MCF 10A (cell line): ENCODE measurements around the gene GON4L. TPM values are rescaled to one million over a fixed set of nuclear protein-coding genes. Genes with fewer than 3 reads are reported as not detected.

Experiments used
- BruUV-seq: library from RNA; stranded (reverse); fragments of 400-500 nt; replicated peaks from 2 replicates; lab custom pipeline; 2021; lab: Mats Ljungman, UMichigan
- CTCF ChIA-PET: fragments of 300-600 bp; sonication (Branson Sonifier 250); formaldehyde crosslinking; extraction: SDS; loops from one replicate; lab custom pipeline; 2021; ENCODE audit warnings: antibody characterized with exemption, inconsistent platforms; lab: Yijun Ruan, JAX
- POLR2A ChIA-PET: fragments of 300-600, 350-650 bp; sonication (Branson Sonifier 250); formaldehyde crosslinking; extraction: SDS; loops from one replicate; lab custom pipeline; 2020; ENCODE audit warnings: antibody characterized with exemption, inconsistent platforms; lab: Yijun Ruan, JAX
- DNase-seq: peaks from one replicate; pipeline ENCODE4 v3.0.0-alpha.2; 2018; ENCODE audit not compliant: unreplicated experiment
- H3K27ac Mint-ChIP-seq: one replicate; pipeline ENCODE4 v1.8.0; 2022; ENCODE audit warnings: mild to moderate bottlenecking, low read depth, mixed read lengths; ENCODE audit not compliant: unreplicated experiment
- H3K27me3 Mint-ChIP-seq: one replicate; pipeline ENCODE4 v1.8.0; 2022; ENCODE audit warnings: mixed read lengths; ENCODE audit not compliant: insufficient read depth, unreplicated experiment
- H3K36me3 Mint-ChIP-seq: one replicate; pipeline ENCODE4 v1.8.0; 2022; ENCODE audit warnings: mild to moderate bottlenecking, moderate library complexity, mixed read lengths; ENCODE audit not compliant: insufficient read depth, unreplicated experiment
- H3K4me1 Mint-ChIP-seq: one replicate; pipeline ENCODE4 v1.8.0; 2022; ENCODE audit warnings: mixed read lengths; ENCODE audit not compliant: insufficient read depth, unreplicated experiment
- H3K4me3 Mint-ChIP-seq: one replicate; pipeline ENCODE4 v1.8.0; 2022; ENCODE audit warnings: mild to moderate bottlenecking, moderate library complexity, mixed read lengths; ENCODE audit not compliant: unreplicated experiment
- H3K9me3 Mint-ChIP-seq: one replicate; pipeline ENCODE4 v1.8.0; 2022; ENCODE audit warnings: mixed read lengths; ENCODE audit not compliant: unreplicated experiment
- intact Hi-C: fragments of 100-400 bp; cut with micrococcal nuclease; formaldehyde crosslinking; loops from 2 replicates; pipeline ENCODE4 v1.14.1; 2022
- total RNA-seq: library from RNA; stranded (reverse); gene quantifications from 2 replicates; pipeline ENCODE4 v1.2.3, GENCODE V29; 2022
- TF ChIP-seq, protein P1 (sequence below): fragments of 200-600 bp; IDR thresholded peaks from one replicate; pipeline ENCODE4 v1.8.0; 2022; ENCODE audit warnings: antibody characterized with exemption, mild to moderate bottlenecking; ENCODE audit not compliant: unreplicated experiment

The GON4L gene
- total RNA-seq, 1 experiment from 2014 or later: 60.1 TPM

DNA sequence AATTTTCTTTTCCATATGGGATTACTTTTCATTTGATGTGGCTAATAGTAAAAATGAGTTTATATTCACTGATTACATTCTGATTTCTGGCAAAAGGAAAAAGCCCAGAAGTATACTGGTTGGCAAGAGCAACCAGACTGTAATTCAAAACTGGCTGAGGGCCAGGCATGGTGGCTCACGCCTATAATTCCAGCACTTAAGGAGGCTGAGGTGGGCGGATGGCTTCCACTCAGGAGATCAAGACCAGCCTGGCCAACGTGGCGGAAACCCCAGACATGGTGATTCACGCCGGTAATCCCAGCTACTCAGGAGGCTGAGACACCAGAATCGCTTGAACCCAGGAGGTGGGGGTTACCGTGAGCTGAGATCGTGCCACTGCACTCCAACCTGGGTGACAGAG lies 16.8 kb upstream of the GON4L start:
- no peaks in the 10 kb centered on the region for H3K9me3 Mint-ChIP-seq
- POLR2A ChIA-PET: interaction anchor here (1.1 to 3.0 kb wide), 6 partner anchors 9 to 36 kb away, joined by 3 to 8 read pairs (median 3); partner anchors contain the start of gene SYT11
- intact Hi-C loops: no loop called here
- H3K4me3 Mint-ChIP-seq: no peak overlapping the region
- no peaks in the 10 kb centered on the region for H3K36me3 Mint-ChIP-seq
- DNase-seq: peak; percentile 20
- H3K4me1 Mint-ChIP-seq: peaks cover 6% of the 10 kb centered on the region
- H3K27ac Mint-ChIP-seq: no peak overlapping the region
- CTCF ChIA-PET: interaction anchor here (0.6 to 0.9 kb wide), 3 partner anchors 40 to 862 kb away, joined by 3 read pairs; no protein-coding TSS in a partner anchor
- TF ChIP-seq, protein P1, sequence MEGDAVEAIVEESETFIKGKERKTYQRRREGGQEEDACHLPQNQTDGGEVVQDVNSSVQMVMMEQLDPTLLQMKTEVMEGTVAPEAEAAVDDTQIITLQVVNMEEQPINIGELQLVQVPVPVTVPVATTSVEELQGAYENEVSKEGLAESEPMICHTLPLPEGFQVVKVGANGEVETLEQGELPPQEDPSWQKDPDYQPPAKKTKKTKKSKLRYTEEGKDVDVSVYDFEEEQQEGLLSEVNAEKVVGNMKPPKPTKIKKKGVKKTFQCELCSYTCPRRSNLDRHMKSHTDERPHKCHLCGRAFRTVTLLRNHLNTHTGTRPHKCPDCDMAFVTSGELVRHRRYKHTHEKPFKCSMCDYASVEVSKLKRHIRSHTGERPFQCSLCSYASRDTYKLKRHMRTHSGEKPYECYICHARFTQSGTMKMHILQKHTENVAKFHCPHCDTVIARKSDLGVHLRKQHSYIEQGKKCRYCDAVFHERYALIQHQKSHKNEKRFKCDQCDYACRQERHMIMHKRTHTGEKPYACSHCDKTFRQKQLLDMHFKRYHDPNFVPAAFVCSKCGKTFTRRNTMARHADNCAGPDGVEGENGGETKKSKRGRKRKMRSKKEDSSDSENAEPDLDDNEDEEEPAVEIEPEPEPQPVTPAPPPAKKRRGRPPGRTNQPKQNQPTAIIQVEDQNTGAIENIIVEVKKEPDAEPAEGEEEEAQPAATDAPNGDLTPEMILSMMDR: no peak
- BruUV-seq: no TSS peak
- no peaks in the 10 kb centered on the region for H3K27me3 Mint-ChIP-seq

DNA sequence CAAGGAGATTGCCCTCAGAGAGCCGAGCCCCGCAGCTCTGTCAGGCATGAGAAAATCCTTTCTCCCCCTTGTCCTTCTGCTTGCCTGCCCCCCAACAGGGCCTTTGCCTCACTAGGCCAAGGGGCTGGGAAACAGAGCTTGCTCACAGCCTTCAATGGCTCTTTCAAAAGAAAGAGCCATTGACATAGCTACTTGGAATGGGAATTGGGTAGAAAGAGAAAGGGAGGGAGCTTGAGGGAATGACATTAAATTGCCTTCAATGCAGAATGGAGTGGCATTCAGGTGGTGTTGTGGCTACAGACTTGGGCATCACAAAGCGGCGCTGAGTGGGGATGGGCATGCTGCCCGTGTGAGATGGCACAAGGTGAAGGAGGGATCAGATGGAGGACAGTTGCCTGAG lies 15.5 kb upstream of the GON4L start:
- ChIA-PET POLR2A (interaction anchor here (1.2 to 3.0 kb wide), 8 partner anchors 10 to 38 kb away, joined by 3 to 8 read pairs (median 4); partner anchors contain the start of genes GON4L and SYT11), CTCF (interaction anchor here (0.7 kb wide), 1 partner anchor 8 kb away, joined by 3 read pairs; no protein-coding TSS in a partner anchor)
- intact Hi-C loops: no loop called here
- Mint-ChIP-seq H3K4me3 (no peak overlapping the region), H3K4me1 (peaks cover 6% of the 10 kb centered on the region), H3K27ac (no peak overlapping the region), H3K36me3 (no peaks in the 10 kb centered on the region), H3K9me3 (no peaks in the 10 kb centered on the region), H3K27me3 (no peaks in the 10 kb centered on the region)
- DNase-seq: no peak
- no TSS peak for BruUV-seq
- TF ChIP-seq, protein P1: no peak

DNA sequence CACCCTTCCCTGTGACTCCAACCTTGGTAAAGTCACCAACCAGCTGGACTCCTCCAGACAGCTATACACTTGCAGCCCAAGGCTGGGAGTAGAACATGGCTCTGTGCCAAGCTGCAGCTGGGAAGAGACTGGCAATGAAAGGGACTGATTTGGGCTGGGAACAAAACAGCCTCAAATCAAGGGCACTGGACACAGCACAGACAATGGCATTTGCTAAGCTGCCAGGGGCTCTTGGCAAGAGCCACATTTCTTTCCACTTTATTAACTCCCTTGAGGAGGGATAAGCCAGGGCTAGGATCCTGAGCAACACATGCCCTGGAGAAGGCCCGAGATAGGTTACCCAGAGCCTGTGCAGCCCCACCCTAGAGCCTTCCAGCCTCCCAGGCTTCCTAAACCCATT lies 14.4 kb upstream of the GON4L start:
- Mint-ChIP-seq H3K4me1 (peaks cover 6% of the 10 kb centered on the region), H3K36me3 (no peaks in the 10 kb centered on the region), H3K9me3 (no peaks in the 10 kb centered on the region), H3K27ac (no peak overlapping the region), H3K27me3 (no peaks in the 10 kb centered on the region), H3K4me3 (no peak overlapping the region)
- POLR2A ChIA-PET: interaction anchor here (0.7 to 3.0 kb wide), 5 partner anchors 13 to 27 kb away, joined by 3 to 8 read pairs (median 4); partner anchors contain the start of gene GON4L
- peak; percentile 30 for DNase-seq
- intact Hi-C loops: no loop called here
- CTCF ChIA-PET: interaction anchor here (1.5 kb wide), 1 partner anchor 14 kb away, joined by 5 read pairs; no protein-coding TSS in a partner anchor
- BruUV-seq: no TSS peak
- TF ChIP-seq, protein P1: no peak

DNA sequence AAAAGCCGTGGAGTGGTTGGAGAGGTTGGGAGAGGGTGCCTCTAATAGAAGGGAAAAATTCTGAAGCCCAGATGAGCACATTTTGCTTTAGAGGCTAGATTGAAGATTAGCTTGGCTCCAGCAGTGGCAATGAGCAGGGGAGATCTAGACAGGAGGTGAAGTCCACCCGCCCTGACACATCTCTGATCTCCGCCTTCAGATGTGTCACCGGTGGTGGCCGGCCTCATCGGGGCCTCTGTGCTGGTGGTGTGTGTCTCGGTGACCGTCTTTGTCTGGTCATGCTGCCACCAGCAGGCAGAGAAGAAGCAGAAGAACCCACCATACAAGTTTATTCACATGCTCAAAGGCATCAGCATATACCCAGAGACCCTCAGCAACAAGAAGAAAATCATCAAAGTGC lies 10.8 kb upstream of the GON4L start:
- no peak for DNase-seq
- no peaks in the 10 kb centered on the region for H3K9me3 Mint-ChIP-seq

More for the DNA sequence above, 10.8 kb upstream of the GON4L start:
- Mint-ChIP-seq H3K27ac (no peak overlapping the region), H3K27me3 (peaks cover 3% of the 10 kb centered on the region), H3K4me3 (no peak overlapping the region), H3K4me1 (peaks cover 6% of the 10 kb centered on the region), H3K36me3 (no peaks in the 10 kb centered on the region)
- TF ChIP-seq, protein P1: no peak
- intact Hi-C loops: no loop called here
- ChIA-PET POLR2A (interaction anchor here (1.3 kb wide), 1 partner anchor 11 kb away, joined by 4 read pairs; the partner anchor contains the start of gene GON4L), CTCF (no interaction called here)
- BruUV-seq: no TSS peak
